GM19438 (cell line): ENCODE data around the gene IMPACT.

ENCODE experiments used
- ATAC-seq: cut with Tn5 transposase; IDR thresholded peaks from one replicate; pipeline ENCODE4 v1.9.1; 2021; ENCODE audit warnings: low read depth; ENCODE audit not compliant: unreplicated experiment

The IMPACT gene

DNA sequence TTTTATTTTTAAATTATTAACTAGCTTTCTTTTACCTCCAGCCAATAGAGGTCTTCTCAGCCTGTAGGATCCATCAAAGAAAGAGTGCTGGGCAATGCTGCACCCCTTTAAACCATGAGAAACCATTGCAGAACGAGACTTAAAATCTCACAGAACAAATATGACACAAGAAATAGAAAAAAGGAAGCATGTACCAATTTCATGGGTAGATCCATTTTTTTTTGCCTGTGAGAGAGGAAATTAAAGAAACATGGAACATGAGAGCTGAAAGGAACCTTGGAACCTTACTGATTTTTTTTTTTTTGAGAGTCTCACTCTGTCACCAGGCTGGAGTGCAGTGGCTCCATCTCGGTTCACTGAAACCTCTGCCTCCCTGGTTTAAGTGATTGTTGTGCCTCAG is 47.9 kb downstream of the IMPACT start:
- ATAC-seq = no peak

DNA sequence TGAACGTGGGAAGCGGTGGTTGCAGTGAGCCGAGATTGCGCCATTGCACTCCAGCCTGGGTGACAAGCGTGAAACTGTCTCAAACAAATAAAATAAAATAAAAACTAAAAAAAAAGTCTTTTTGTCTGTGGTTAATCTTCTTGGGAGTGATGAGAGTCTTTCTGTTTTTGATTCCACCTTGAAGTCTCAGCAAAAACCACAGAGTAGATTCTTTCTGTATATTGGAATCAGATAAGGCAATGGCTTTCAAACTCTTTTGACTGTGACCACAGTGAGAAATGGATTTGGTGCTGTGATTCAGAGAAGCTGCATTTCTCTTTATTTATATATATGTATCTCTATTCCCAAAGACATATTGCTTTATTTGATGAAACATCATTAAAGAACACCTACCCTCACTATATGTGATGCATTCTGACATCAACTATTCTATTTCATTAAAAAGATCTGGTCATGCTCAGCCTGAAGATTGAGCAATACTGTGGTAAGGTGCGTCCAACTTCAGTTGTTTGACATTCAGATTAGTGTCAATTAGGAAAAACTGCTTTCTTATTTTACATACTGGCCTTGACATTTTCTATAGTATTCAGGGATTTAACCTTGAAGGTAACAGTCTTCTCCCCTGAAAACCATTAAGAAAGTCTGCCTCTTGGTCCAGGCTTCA is 49.6 kb downstream of the IMPACT start:
- no peak for ATAC-seq

- ATAC-seq = no peak
Observed at GRCh38 chr18:24479371-24479770, 52.9 kb downstream of the IMPACT start.

DNA sequence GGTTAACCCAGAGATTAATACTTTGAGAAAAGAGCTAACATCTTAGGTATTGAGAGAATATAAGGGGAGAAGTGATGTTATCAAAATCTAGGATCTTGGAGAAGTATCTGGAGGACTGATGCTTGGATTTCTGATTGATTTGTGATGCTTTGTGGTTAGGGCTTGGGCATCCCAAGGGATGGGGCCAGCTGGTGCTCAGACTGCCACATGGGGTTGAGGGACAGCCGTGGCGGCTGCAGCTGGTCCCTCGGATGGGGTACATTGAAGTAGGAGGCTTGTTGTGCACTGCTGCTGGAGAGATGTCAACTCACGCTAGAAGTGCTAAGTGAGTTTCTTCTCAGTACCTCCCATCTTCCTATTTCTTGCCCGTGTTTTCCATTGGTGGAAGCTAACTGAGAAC is 56.4 kb downstream of the IMPACT start:
- no peak for ATAC-seq

GRCh38 chr18:24485681-24486080 is 59.2 kb downstream of the IMPACT start:
- ATAC-seq = no peak

GRCh38 chr18:24486684-24487083 is 60.2 kb downstream of the IMPACT start:
- ATAC-seq = no peak

DNA sequence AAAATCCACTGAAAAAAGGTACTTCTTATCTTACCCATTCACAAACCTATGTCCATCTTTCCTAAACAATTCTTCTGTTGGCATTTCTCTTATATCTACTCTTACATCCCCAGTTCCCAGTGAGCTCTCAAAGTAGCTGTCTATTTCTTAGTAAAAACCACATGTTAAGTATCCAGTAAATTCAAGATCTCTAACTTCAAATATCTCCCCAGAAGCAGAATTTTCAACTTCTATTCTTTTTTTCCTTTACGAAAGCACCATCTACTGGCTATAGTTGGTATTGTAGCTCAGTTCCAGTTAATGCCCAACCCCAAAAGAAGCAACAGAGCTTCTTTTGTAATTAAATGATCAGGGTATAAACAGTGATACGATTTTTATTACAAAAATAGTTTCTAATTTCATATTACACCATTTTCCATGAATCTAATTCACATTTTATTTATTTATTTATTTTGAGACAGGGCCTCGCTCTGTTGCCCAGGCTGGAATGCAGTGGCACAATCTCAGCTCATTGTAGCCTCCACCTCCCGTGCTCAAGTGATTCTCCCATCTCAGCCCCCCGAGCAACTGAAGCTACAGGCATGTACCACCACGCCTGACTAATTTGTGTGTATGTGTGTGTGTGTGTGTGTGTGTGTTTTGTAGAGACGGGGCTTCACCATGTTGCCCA is 62.5 kb downstream of the IMPACT start:
- ATAC-seq = no peak

GRCh38 chr18:24490539-24490938 is 64.1 kb downstream of the IMPACT start:
- ATAC-seq = no peak

DNA sequence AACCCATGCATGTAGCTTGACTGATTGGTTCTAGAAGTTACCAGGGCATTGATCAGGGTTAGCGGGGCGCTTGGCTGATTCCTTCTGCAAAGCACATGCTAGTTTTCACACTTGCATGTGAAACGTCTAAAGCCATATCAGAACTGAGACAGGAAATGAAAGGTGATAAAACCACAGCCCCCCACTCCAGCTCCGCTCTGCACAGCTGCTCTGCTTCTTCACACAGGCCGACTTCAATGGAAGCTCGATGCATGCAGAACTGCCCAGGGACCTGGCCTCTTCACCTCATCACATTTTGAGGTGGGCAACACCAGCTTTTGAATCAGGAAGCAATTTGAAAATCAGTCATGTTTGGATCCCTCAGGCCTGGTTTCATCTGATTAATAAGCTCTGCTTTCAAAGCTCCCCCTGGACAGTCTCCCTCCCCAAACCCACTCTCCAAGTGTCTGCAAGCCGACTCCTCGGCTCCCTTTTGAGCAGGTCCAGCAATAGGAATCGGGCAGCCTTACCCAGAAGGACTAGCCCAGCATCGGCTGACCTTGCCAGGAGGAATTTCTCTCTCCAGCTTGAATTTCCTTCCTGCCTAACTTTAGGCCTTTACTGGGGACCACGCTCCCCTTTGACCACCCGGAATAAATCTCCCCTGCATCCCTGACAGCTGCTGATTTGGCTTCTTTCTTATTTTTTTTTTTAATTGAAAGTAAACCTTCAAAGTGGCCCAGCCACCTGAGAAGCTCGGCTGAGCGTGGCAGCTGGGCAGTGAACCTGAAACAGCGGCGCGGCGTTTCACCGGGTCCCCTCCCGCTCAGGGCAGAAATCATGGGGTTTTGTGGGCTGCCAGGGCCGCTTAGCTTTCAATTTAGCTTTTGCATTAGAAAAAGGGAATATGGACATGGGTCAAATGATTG is 65.7 kb downstream of the IMPACT start:
- ATAC-seq = peak; percentile 82

DNA sequence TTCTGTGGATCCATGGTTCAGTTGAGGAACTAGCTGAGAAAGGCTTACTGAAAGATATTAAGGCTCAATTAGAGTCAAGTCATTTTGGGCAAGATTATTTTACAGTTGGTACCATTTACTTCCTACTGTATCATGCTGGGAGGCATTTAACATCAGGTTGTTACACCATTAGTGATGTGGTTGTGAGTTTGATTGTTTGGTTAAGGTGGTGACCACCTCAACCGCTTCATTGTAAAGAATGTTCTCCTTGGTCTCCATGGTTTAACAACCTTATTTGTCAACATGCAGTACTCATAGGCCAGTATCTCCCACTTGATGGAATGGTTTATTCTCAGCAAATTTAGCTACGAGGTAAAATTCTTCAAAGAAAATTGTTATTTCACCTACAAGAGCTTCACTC is 68.1 kb downstream of the IMPACT start:
- no peak for ATAC-seq

DNA sequence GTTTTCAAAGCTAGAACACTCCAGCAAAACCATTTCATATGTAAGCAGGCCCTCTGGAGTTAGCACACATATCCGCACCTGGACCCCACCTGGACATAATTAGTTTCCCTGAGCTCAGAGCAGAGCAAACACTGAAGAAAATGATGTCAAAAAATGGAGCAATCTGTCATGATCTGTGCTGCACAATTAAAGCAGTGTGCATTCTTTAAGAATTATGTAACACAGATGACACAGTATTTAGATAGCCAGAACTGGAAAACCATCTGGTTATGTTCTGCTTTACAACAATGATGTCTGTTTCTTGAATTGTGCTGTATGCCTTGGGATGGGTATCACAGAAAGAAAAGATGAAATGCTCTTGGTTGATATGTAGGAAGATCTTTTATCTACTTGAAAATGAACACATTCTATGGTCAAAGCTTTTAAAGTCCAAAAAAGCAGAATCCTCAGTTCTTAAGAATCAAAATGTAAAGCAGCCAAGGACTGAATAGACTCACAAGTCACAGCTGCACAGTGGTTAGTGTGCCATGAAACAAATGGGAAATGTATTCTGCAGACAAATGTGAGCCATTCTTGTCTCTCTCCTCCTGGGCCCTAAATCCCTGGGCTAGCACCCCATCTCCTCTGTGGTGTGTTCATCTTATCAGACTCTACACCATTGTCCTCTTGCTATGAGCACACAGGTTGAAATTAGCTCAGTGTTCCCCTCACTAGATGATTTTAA is 70.7 kb downstream of the IMPACT start:
- no peak for ATAC-seq

- ATAC-seq = no peak
Observed at GRCh38 chr18:24499814-24500213, 73.3 kb downstream of the IMPACT start.

DNA sequence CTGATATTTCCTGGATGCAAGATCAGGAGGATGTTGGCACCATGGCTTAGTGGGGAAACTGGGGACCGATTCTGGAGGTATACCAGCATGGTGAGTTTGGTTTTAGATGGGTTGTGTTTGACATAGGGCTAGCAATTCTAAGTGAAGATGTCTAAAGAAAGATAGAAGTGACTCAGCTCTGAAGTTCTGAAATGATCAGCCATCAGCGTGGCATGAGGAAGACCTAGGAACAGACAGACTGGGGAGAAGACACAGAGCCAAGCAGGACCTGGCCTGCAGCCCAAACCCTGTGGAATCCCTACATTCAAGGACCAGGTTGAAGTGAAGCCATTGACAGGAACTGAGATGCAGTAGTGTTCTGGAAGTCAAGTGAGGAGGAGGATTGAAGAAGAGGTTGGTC is 73.7 kb downstream of the IMPACT start:
- ATAC-seq = no peak

DNA sequence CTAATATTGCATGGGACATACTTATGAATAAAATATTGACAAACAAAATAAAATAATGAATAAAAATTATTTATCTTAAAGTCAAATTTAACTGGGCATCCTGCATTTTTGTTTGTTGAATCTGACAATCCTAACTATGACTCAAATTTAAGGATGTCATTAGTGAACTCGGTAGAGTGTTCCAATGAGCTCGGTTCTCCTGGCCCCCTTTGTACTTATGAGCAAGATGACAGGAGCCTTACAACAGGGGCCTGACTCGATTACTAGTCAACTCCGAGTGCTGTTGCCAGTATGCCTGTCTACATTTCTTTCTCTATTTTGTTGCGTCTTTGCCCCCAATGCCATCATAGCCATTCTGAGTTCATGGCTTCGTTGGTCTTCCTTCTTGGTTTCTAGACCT is 74.3 kb downstream of the IMPACT start:
- no peak for ATAC-seq

GRCh38 chr18:24502667-24503523 is 76.4 kb downstream of the IMPACT start:
- ATAC-seq = no peak
